ENCODE results near the gene FSTL4.
"Not testable (repeated sequence)": the region's sequence is repeated elsewhere in the genome, so short reads cannot be mapped to it uniquely, and the experiment has no call there.

Gene FSTL4

GRCh38 chr5:133222979-133223378 is 389.4 kb downstream of the FSTL4 start:
- DNase-seq (ENCODE audit: low spot score) = no peak

GRCh38 chr5:133222521-133222920 is 389.8 kb downstream of the FSTL4 start:
- no peak for DNase-seq (ENCODE audit: low spot score)

DNA sequence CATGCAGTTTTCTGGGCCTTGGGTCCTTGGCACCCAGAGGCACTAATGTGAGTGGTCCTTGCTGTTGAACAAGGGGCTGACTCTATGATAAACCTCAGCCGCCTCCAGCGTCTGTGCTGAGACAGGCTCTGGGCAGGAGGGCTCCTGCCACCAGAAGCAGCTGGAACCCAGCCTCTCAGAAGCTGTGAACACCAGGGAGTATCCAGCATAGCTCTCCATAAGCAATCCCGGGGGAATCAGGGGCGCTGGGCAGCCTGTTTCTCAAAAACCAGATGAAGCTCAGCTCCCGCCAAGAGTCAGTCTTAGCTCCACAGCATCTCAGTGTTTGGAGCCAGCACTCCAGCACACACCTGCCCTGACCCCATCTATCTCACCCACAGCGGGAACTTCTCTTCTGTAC is 390.3 kb downstream of the FSTL4 start:
- no peak for DNase-seq (ENCODE audit: low spot score)

- DNase-seq (ENCODE audit: low spot score) = peak; percentile 50
Measured at GRCh38 chr5:133220851-133221674, 391.3 kb downstream of the FSTL4 start.

- DNase-seq (ENCODE audit: low spot score) = no peak
Measured at GRCh38 chr5:133219296-133219695, 393.0 kb downstream of the FSTL4 start.

- not testable (repeated sequence) for DNase-seq (ENCODE audit: low spot score)
Measured at GRCh38 chr5:133216138-133216537, 396.2 kb downstream of the FSTL4 start.

DNA sequence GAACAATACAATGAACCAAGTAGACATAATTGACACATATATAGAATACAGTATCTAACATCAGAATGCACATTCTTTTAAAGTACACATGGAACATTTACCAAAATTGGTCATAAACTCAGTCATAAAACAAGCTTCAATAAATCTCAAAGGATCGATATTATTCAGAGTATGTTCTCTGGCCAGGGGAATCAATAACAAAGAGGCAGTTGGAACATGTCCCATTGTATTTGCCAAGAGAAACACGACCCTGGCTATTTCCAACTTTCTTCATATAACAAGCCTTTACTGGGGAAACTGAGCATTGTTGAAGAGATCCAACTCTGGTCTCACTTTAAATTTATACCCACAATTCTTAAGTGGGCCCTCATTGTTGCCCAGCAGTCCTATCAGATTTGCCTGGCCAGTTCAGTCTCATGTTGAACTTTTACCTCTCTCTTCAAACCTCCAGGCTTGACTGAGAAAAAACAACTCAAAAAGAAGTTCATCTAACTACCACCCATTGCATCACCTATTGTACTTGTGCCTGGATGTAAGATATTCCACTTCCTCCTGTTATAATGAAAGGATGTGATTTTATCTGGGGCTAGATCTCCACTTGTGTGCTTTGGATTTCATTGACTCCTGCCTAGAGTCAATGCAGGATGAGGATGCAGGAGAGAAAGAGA is 398.1 kb downstream of the FSTL4 start:
- DNase-seq (ENCODE audit: low spot score) = no peak

GRCh38 chr5:133205649-133206048 is 406.7 kb downstream of the FSTL4 start:
- DNase-seq (ENCODE audit: low spot score) = no peak

GRCh38 chr5:133205204-133205603 is 407.1 kb downstream of the FSTL4 start:
- DNase-seq (ENCODE audit: low spot score) = peak; percentile 22

GRCh38 chr5:133203317-133204305 is 408.7 kb downstream of the FSTL4 start:
- DNase-seq (ENCODE audit: low spot score) = no peak

- DNase-seq (ENCODE audit: low spot score) = no peak
Measured at GRCh38 chr5:133202066-133202665, 410.2 kb downstream of the FSTL4 start.

GRCh38 chr5:133201310-133201709 is 411.0 kb downstream of the FSTL4 start:
- DNase-seq (ENCODE audit: low spot score) = no peak

DNA sequence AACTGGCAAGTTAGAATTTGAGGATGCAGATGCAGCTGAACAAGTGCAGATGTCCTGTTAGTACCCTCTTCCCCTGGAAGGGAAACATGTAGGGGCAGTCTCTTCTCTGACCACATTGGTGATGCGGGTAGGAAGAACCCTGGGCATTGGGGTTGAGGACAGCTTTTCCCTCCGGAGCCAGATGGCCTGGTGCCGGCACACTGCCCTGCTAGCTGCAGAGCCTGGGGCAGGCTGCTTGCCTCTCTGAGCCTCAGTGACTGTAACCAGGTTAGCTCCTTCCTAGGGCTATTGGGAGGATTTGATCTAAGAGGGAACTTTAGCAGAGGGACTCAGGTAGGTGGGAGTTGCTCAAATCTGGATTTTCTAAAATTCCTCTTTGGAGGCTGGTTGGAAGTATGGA is 412.1 kb downstream of the FSTL4 start:
- no peak for DNase-seq (ENCODE audit: low spot score)

- DNase-seq (ENCODE audit: low spot score) = no peak
Measured at GRCh38 chr5:133199417-133200178, 412.7 kb downstream of the FSTL4 start.

DNA sequence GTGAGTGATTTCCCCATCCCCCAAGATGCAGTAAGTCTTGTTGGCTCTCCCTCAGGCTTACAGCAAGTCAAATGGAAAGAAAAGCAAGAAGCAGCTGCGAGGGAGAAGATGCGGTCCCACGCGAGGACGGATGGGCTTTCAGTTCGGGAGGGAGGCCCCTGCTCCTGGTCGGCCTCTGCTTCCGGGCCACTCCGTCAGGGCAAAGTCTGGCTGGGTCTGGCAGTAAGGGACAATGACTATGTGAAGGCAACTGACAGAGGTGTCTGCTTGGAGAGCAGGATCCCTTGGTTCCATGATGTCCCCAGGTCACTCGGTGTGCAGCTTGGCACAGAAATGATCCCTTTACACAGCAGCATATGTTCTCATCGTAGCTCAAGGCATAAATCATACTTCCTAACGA is 413.8 kb downstream of the FSTL4 start:
- no peak for DNase-seq (ENCODE audit: low spot score)

GRCh38 chr5:133196441-133197085 is 415.8 kb downstream of the FSTL4 start:
- no peak for DNase-seq (ENCODE audit: low spot score)

DNA sequence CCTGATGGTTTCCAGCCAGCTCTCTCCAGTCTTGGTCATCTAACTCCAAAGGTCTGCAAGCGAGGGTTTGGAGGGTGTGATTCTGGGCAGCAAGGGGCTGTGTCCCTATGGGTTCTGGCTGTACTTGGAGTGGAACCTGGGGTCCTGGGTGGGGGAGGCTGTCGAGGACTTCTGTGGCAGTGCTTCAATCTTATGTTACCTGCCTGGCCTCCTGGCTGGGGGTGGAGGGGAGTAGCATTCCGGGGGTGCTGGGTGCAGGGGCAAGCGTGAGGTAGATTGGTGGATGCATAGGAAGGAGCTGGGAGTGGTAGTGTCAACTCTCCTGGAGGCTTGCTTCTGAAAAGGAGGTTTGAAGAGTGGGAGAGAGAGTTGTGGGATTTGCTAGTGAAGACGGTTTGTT is 417.1 kb downstream of the FSTL4 start:
- no peak for DNase-seq (ENCODE audit: low spot score)

- no peak for DNase-seq (ENCODE audit: low spot score)
Measured at GRCh38 chr5:133193794-133194193, 418.5 kb downstream of the FSTL4 start.

- no peak for DNase-seq (ENCODE audit: low spot score)
Measured at GRCh38 chr5:133192716-133193115, 419.6 kb downstream of the FSTL4 start.

GRCh38 chr5:133189881-133190280 is 422.5 kb downstream of the FSTL4 start:
- no peak for DNase-seq (ENCODE audit: low spot score)

- DNase-seq (ENCODE audit: low spot score) = no peak
Measured at GRCh38 chr5:133179405-133179804, 432.9 kb downstream of the FSTL4 start.

Data from AG08396 (cell line).